Choroid plexus epithelial cell (primary cell): ENCODE results near the gene BCL7B.
A peak's percentile ranks its signal among the peaks of the same experiment; 100 is the strongest.
"Not testable (repeated sequence)": the region's sequence is repeated elsewhere in the genome, so short reads cannot be mapped to it uniquely, and the experiment has no call there.

Experiments used
- DNase-seq: peaks from one replicate; pipeline ENCODE4 v3.0.0-alpha.2; 2010; ENCODE audit warnings: low read depth
- H3K4me3 ChIP-seq: 2 replicates; pipeline ENCODE4 v1.5.1; 2011; ENCODE audit warnings: low read depth, mild to moderate bottlenecking, control low read depth, low read length, moderate library complexity
- TF ChIP-seq, protein P1 (sequence below): conservative IDR thresholded peaks from 2 replicates; pipeline ENCODE4 v1.5.1; 2011; ENCODE audit warnings: low read depth, mild to moderate bottlenecking, control low read depth, inconsistent platforms, low read length, moderate library complexity

The BCL7B gene

DNA sequence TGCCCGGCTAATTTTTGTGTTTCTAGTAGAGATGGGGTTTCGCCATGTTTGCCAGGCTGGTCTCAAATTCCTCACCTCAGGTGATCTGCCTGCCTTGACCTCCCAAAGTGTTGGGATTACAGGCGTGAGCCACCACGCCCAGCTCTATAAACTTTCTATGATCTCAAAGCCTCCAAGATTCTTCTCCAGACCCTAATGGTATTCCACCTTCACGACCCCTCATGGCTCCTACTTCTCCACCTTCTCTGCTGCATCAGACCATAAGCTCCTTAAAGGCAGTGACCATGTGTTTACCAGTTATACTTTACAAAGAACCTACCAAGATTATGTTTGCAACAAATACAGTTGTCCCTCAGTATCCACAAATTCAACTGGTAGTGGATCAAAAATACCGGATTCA lies 25.3 kb downstream of the BCL7B start:
- TF ChIP-seq, protein P1, sequence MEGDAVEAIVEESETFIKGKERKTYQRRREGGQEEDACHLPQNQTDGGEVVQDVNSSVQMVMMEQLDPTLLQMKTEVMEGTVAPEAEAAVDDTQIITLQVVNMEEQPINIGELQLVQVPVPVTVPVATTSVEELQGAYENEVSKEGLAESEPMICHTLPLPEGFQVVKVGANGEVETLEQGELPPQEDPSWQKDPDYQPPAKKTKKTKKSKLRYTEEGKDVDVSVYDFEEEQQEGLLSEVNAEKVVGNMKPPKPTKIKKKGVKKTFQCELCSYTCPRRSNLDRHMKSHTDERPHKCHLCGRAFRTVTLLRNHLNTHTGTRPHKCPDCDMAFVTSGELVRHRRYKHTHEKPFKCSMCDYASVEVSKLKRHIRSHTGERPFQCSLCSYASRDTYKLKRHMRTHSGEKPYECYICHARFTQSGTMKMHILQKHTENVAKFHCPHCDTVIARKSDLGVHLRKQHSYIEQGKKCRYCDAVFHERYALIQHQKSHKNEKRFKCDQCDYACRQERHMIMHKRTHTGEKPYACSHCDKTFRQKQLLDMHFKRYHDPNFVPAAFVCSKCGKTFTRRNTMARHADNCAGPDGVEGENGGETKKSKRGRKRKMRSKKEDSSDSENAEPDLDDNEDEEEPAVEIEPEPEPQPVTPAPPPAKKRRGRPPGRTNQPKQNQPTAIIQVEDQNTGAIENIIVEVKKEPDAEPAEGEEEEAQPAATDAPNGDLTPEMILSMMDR: no peak
- no peak for DNase-seq

DNA sequence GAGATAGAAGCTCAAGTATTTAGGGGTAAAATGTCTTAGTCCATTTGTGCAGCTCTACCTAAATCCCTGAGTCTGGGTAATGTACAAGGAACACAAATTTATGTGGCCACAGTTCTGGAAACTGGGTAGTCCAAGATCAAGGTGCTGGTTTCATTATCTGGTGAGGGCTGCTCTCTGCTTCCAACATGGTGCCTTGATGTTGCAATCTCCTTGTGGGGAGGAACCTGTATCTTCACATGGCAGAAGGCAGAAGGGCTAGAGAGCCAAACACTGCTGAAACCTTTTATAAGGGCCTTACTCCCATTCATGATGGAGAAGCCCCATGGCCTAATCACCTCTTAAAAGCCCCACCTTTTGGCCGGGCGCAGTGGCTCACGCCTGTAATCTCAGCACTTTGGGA lies 26.7 kb downstream of the BCL7B start:
- no peak overlapping the region for H3K4me3 ChIP-seq
- TF ChIP-seq, protein P1: no peak
- DNase-seq: no peak

More for the DNA sequence above, 25.3 kb downstream of the BCL7B start:
- H3K4me3 ChIP-seq: no peak overlapping the region

DNA sequence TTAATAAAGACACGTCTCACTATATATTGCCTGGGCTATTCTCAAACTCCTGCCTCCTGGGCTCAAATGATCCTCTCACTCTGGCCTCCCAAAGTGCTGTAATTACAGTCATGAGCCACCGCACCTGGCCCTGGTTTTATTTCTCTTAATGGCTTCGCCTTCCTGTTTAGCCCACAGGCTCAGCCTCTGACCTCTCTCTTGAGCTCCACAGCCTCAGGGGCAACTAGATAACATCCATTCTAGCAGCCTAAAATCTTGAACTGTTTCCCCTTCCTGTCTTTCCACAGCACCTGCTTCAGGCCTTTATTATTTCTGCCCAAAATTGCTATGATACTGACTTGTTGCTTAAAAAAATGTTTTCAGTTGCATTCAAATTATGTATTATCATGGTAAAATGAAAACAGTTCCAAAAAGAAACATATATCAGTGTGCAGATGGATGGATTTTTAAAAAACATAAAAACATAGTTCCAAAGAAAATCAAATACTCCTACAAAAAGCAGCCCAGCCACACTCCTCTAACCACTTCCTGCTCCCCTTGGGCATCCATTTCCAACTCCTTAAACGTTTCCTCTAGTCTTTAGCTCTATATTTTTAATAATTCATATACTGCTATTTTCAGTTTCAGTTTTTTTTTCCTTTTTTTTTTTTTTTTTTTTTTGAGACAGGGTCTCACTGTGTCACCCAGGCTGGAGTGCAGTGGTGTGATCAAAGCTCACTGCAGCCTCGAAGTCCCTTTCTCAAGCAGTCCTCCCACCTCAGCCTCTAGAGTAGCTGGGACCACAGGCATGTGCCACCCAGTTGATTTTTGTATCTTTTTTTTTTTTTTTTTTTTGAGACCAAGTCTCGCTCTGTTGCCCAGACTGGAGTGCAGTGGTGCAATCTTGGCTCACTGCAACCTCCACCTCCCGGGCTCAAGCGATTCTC lies 30.3 kb downstream of the BCL7B start:
- DNase-seq: no peak
- H3K4me3 ChIP-seq: no peak overlapping the region
- TF ChIP-seq, protein P1: no peak

DNA sequence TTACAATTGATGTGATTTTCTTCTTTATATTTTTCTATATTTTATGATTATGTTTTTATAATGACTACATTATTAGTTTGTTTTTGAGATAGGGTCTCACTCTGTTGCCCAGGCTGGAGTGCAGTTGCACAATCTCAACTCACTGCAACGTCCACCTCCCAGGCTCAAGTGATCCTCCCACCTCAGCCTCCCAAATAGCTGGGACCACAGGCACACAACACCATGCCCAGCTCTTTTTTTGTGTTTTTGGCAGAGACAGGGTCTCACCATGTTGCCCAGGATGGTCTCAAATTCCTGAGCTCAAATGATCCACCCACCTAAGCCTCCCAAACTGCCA lies 31.4 kb downstream of the BCL7B start:
- not testable (repeated sequence) for H3K4me3 ChIP-seq, DNase-seq

DNA sequence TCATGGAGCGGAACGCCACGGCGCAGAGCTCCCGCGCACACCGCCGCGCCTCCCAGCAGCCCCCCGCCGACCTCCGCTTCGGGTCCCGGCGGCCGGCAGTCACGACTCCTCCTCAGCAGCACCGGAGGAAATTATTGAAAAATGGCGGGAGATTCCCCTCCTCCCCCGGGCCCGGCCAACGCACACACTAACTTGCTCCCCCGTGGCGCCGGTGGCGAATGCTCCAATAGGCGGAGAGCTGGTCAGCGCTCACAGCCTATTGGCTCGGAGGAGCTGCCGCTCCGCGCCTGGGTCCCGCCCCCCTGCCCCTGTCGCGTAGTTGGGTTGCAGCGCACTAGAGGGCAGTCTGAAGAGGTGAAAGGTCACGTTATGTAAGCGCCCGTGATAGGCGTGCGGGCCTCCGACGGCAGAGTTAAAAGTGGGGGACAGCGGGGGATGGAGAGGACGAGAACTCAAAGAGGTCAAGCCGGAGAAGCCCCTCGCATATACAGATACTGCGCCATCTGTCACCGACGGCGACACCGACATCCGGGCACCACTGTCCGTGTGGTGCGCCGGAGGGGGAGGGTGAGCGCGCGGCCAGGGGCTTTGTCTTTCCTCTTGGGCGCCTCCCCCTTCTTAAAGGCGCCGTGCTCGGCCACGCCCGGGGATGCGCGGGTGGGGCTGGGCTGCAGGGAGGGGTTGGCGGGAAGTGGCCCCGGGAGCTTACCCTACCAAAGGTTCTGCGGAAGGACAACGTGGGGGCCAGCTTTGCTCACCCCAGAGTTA lies 35.2 kb downstream of the BCL7B start, which contains the start of gene BAZ1B:
Gene BAZ1B, minus strand, starts transcription at position 189 of the 768 bp plus-strand sequence. CDS start 360 bp downstream, outside the sequence.
- DNase-seq: peak; percentile 99
- TF ChIP-seq, protein P1: no peak
- peak within 1 kb of the TSS; percentile 80 for H3K4me3 ChIP-seq

DNA sequence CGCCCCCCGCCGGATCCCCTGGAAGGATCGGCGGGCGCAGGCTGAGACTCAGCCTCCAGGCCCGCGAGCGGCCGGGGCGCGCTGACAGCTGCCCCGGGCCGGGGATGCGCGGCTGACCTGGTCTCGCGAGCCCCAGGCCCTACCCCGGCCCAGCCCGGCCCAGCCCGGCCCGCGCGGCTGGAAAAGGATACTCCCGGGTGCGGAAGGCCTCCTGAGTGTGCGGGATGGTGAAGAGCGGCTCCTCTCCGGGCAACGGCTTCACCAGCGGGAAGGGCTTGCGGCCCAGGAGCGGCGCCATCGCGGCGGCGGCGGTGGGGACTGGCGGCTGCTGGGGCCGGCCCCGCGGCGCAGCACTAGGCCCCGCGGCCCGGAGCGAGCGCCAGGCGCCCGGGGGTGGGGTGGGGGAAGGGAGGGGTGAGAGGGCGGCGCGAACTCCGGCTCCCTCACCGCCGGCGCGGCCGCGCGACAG lies 35.8 kb downstream of the BCL7B start:
- TF ChIP-seq, protein P1: no peak
- H3K4me3 ChIP-seq: peak overlapping the region; percentile 80
- peak; percentile 36 for DNase-seq
